Cardiac fibroblast (primary cell): ENCODE measurements around the gene BAIAP2L2.

Source experiments
- DNase-seq, 2 donors: peaks; one replicate each; pipeline versions ENCODE4 v3.0.0 to v3.0.0-alpha.2; 2010; ENCODE audit warnings: low read depth in 2 of 2
- H3K4me3 ChIP-seq, 2 donors: replicated peaks in 1 of 2; 1 replicate in 1 of 2; 2 replicates in 1 of 2; pipeline ENCODE4 v1.5.1; 2011; ENCODE audit warnings: low read depth in 2 of 2, low read length in 2 of 2, mild to moderate bottlenecking in 2 of 2, moderate library complexity in 1 of 2
- TF ChIP-seq, protein P1 (sequence below): IDR thresholded peaks from one replicate; pipeline ENCODE4 v1.5.1; 2011; ENCODE audit warnings: low read depth, mild to moderate bottlenecking, low read length, inconsistent platforms

The BAIAP2L2 gene

DNA sequence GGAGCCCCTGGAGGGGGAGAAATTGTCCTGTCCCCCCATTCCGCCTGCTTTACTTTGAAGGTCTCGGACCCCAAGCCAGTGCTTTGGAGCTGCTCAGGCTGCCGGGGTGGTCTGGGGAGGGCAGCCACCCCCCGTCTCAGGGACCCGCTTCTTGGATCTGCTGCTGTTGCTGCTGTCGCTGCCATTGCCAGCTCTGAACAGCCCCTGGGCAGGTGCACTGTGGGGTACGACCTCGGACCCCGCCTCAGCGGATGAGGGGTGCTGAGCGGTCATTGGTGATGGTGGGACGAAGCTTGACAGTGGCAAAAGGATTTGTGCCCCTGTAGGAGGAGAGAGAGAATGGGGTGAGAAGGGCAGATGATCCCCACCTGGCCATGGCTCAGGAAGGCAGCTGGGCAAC lies 25.4 kb downstream of the BAIAP2L2 start:
- TF ChIP-seq, protein P1, sequence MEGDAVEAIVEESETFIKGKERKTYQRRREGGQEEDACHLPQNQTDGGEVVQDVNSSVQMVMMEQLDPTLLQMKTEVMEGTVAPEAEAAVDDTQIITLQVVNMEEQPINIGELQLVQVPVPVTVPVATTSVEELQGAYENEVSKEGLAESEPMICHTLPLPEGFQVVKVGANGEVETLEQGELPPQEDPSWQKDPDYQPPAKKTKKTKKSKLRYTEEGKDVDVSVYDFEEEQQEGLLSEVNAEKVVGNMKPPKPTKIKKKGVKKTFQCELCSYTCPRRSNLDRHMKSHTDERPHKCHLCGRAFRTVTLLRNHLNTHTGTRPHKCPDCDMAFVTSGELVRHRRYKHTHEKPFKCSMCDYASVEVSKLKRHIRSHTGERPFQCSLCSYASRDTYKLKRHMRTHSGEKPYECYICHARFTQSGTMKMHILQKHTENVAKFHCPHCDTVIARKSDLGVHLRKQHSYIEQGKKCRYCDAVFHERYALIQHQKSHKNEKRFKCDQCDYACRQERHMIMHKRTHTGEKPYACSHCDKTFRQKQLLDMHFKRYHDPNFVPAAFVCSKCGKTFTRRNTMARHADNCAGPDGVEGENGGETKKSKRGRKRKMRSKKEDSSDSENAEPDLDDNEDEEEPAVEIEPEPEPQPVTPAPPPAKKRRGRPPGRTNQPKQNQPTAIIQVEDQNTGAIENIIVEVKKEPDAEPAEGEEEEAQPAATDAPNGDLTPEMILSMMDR, result no peak
- H3K4me3 ChIP-seq, result no peak overlapping the region
- DNase-seq, result no peak

DNA sequence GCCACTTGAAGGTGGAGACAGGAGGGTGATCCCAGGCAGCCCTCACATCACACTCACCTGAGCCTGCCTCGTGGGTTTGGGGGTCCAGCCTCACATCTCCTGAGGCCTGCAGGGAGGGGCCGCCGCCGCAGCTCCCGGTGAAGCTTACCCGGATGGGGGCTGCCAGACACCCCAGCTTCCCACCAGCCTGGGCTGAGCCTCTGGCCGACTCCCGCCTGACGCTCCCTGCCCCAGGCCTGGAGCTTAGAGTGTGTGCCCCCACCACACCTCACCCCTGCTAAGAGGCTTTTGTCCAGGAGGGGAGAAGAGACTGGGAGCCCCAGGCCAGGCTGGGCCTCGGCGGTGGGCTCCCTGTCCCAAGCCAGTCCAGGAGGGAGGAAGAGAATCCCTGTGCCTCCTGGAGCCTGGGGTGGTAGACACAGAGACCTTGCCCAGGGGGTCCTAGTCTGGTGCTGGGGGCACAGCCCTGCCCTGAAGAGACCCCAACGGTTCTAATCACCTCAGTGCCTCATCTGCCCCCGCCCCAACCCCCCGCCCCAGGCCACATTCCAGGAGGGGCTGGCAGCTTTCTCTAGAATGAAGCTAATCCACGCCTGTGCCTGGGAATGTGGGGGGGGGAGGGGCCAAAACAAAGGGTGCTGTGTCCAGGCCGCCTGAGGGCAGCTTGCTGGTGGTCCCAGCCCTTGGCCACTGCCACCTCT lies 26.4 kb downstream of the BAIAP2L2 start, which contains the start of gene SLC16A8:
TSS of gene SLC16A8 (minus strand) at position 254 of the 701 bp plus-strand sequence. CDS start 1,311 bp downstream, outside the sequence.
- DNase-seq, result no peak
- H3K4me3 ChIP-seq, result no peak within 1 kb of the TSS
- TF ChIP-seq, protein P1, result no peak

DNA sequence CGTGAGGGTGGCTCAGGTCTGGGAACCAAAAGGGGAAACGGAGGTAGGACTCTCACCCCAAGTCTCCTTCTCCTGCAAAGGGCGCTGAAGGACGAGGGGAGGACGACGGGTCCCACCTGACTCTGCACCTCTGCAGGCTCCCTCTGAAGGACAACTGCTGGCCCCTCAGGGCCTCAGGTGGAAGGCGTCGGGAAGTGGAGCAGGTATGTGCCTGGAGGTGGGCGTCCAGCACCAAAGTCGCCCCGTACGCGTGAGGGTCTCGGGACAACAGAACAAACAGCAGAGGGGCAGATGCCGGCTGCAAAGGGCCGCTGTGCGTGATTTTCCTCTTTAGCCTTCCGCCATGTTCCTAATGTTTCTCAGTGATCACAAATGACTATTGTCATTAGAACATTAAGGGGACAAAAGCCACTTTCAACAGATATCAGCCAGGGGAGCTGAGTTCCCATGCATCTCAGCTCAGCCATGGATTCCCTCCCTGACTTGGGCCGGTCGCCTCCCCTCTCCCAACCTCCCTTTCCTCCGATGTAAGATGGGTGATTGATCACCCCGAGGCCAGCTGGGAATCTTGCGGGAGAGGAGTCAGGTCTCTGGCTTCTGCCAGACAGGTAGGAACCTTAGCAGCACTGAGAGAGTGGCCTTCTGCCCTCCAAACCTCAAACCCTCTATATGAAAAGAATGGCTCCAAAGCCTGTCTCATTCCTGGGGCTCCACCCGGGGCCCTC lies 27.3 kb downstream of the BAIAP2L2 start:
- no peak for DNase-seq
- H3K4me3 ChIP-seq, result no peak overlapping the region
- TF ChIP-seq, protein P1, result no peak

DNA sequence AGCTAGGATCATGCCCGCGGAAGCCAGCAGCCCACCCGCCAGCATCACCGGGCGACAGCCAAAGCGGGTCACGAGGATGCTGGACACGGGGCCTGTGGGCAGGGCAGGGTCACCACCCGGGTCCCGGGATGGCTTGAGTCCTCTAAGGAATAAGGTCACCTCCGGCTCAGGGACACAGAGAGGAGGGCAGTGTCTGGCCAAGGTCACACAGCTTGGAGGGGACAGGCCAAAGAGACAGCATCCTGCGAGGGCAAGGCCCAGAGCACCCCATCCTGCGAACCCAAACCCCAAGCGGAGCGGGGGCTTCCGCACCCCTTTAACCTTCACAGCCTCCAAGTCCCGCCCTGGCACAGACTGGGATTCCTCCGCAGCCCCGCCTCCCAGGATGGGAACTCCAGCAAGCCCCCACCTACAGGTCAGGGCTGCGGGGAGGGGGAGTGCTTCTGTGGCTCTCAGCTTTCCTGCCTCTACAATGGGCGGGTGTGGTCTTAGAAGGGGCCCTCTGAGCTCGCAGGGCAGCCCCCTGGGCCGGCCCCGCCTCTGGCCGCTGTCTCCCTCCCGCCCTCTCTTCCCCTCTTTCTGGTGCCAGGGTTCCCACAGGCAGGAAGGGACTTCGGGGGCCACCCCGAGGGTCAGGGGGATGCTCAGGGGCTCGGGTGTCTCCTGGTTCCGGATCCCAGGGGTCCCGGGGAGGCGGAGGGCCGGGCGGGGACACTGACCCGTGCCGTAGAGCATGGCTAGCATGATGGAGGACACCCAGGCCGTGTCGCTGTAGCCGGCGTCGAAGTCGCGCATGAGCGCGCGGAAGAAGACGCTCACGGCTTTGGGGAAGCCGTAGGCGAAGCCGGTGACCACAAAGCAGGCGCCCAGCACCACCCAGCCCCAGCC lies 28.3 kb downstream of the BAIAP2L2 start:
- no peak overlapping the region for H3K4me3 ChIP-seq
- TF ChIP-seq, protein P1, result no peak
- DNase-seq, result no peak

DNA sequence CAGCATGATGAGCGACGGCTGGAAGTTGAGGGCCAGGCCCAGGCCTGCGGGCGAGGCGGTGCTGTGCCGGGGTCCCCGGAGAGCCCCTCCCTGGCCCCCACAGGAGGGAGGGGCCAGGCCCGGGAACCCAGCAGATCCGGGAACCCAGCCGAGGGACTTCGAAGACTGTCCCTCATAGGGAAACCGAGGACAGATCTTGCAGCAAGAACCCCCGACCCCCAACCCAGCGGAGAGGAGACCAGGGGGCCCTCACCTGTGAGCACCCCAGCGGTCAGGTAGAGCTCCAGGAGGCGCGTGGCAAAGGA lies 28.9 kb downstream of the BAIAP2L2 start:
- TF ChIP-seq, protein P1, result no peak
- H3K4me3 ChIP-seq, result peak overlapping the region in 1 of 2 donors; percentile 10
- DNase-seq, result no peak

DNA sequence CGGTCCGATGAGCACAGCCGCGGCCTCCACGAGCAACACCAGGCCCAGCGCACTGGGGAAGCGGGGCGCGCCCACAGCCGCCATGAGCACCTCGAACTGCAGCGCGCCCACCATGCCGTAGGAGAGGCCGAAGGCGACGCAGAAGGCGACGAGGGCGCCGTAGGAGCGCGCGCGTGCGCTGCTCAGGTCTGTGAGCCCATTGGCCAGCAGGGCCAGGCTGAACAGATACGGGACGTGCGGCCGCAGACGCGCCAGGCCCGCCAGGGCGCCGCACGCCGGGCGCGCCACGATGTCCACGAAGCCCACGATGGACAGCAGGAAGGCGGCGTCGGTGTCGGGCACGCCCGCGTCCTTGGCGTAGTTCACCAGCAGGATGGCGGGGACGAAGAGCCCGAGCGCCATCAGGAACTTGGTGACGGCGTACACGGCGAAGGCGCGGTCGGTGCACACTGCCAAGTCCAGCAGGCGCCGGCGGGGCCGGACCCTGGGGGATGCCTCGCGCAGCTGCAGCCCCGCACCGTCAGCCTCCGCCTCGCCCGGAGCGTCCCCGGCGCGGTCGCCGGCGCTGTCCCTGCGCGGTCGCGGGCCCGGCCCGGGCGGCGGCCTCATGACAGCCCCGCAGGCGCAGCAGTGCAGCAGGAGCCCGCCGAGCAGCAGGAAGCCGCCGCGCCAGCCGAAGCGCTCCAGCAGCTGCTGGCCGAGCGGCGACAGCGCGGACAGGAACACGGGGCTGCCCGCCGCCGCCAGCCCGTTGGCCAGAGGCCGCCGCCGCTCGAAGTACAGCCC lies 29.4 kb downstream of the BAIAP2L2 start:
- DNase-seq, result peak; percentile 38 to 42
- TF ChIP-seq, protein P1, result no peak
- peak overlapping the region; percentile 21 to 33 for H3K4me3 ChIP-seq
